Effector memory CD4-positive, alpha-beta T cell (primary cell): ENCODE measurements around the gene ANAPC5.

Experiments
- DNase-seq, 3 donors: peaks; one replicate each; pipeline ENCODE4 v3.0.0-alpha.2; 2020
- H3K27ac ChIP-seq: 2 replicates; pipeline ENCODE4 v1.7.0; 2013; ENCODE audit warnings: mild to moderate bottlenecking, low read length, moderate library complexity; ENCODE audit not compliant: insufficient read depth, poor library complexity, severe bottlenecking
- H3K27me3 ChIP-seq: replicated peaks from 2 replicates; pipeline ENCODE4 v1.7.0; 2013; ENCODE audit warnings: mild to moderate bottlenecking, low read length; ENCODE audit not compliant: insufficient read depth, control insufficient read depth, poor library complexity, severe bottlenecking
- H3K36me3 ChIP-seq: 2 replicates; pipeline ENCODE4 v1.7.0; 2013; ENCODE audit warnings: mild to moderate bottlenecking, low read length, moderate library complexity; ENCODE audit not compliant: control insufficient read depth, insufficient read depth
- H3K4me1 ChIP-seq: 2 replicates; pipeline ENCODE4 v1.7.0; 2013; ENCODE audit warnings: low read length, mild to moderate bottlenecking; ENCODE audit not compliant: control insufficient read depth, insufficient read depth, poor library complexity, severe bottlenecking
- H3K4me3 ChIP-seq: 2 replicates; pipeline ENCODE4 v1.7.0; 2013; ENCODE audit warnings: low read length, low read depth, mild to moderate bottlenecking; ENCODE audit not compliant: insufficient read depth, poor library complexity, severe bottlenecking
- H3K9me3 ChIP-seq: 2 replicates; pipeline ENCODE4 v1.7.0; 2013; ENCODE audit warnings: mild to moderate bottlenecking, low read length, moderate library complexity; ENCODE audit not compliant: control insufficient read depth

ANAPC5 gene

DNA sequence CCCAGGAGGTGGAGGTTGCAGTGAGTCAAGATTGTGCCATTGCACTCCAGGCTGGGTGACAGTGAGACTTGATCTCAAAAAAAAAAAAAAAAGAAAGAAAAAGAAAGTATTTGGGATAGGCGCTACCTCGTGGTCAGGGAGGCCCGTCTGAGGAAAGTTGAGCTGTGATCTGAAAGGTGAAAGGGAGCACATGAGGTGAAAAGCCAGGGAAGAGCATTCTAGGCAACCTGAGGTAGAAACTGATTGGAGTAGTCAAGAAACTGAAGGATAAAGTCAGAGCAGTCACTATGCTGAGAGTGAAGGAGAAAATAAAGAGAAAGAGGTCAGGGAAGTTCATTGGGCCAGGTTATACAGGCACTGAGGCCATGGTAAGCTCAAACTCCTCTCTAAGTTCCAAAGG is 7.7 kb downstream of the ANAPC5 start:
- no peak for DNase-seq
- peaks cover 57% of the 10 kb centered on the region for H3K36me3 ChIP-seq
- H3K27ac ChIP-seq, result no peak overlapping the region
- H3K4me3 ChIP-seq, result no peak overlapping the region
- no peaks in the 10 kb centered on the region for H3K9me3 ChIP-seq
- no peaks in the 10 kb centered on the region for H3K4me1 ChIP-seq
- no peaks in the 10 kb centered on the region for H3K27me3 ChIP-seq

GRCh38 chr12:121337416-121337815 is 14.8 kb downstream of the ANAPC5 start:
- H3K27ac ChIP-seq, result no peak overlapping the region
- no peaks in the 10 kb centered on the region for H3K9me3 ChIP-seq
- no peak for DNase-seq
- H3K4me3 ChIP-seq, result no peak overlapping the region
- peaks cover 43% of the 10 kb centered on the region for H3K36me3 ChIP-seq
- H3K27me3 ChIP-seq, result no peaks in the 10 kb centered on the region
- peaks cover 4% of the 10 kb centered on the region for H3K4me1 ChIP-seq

DNA sequence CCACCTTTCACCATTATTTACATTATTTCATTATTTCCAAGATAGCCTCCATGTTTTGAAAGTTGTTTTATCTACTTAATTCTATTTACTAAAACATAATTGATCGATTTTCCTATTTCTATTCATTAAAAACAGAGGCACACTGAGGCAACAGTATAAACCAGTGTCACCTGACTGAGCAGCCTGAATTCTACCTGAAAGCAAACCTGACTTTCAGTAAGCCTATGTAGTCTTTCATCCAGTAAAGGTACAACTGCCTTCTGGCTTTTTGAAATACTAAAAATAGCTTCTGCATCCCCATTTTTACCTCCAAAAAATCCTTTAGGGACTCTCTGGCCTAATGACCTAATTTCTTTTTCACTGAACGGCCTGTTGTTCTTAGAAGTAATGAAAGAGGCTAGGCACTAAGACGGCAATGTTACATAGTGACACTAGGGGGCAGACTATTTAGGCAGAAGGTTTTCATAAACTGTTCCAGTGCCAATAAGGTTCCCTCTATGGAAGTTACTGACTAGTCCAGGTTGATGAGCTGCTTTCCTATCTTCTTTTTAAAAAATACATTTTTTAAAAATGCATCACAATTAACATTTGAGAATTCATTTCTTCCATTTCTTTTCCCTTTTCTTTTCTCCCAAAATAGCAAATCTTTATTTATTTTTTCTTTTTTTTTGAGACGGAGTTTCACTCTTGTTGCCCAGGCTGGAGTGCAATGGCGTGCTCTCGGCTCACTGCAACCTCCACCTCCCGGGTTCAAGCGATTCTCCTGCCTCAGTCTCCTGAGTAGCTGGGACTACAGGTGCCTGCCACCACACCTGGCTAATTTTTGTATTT is 17.5 kb downstream of the ANAPC5 start:
- H3K9me3 ChIP-seq, result no peaks in the 10 kb centered on the region
- H3K27ac ChIP-seq, result no peak overlapping the region
- peaks cover 4% of the 10 kb centered on the region for H3K4me1 ChIP-seq
- DNase-seq, result no peak
- H3K4me3 ChIP-seq, result no peak overlapping the region
- peaks cover 59% of the 10 kb centered on the region for H3K36me3 ChIP-seq
- no peaks in the 10 kb centered on the region for H3K27me3 ChIP-seq

DNA sequence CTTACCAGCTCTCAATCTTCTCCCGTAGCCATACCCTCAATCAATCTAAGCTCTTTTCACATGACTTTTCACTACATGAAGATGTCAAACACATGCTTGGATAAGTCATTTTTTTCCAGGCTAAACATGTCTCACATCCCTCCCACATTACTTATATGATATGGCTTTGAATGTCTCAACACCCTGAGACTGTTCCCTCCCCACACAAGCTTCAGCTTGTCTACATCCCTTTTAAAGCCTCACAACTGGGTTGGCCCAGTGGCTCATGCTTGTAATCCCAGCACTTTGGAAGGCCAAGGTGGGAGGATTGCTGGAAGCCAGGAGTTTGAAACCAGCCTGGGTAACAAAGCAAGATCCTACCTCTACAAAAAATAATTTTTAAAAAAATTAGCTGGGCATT is 18.5 kb downstream of the ANAPC5 start:
- no peak for DNase-seq
- H3K36me3 ChIP-seq, result peaks cover 67% of the 10 kb centered on the region
- H3K27ac ChIP-seq, result no peak overlapping the region

GRCh38 chr12:121331248-121331647 is 21.0 kb downstream of the ANAPC5 start:
- DNase-seq, result no peak
- Histone ChIP-seq H3K4me1 (peaks cover 4% of the 10 kb centered on the region), H3K9me3 (no peaks in the 10 kb centered on the region), H3K27ac (no peak overlapping the region), H3K36me3 (peaks cover 85% of the 10 kb centered on the region), H3K4me3 (no peak overlapping the region), H3K27me3 (no peaks in the 10 kb centered on the region)

More for the DNA sequence above, 18.5 kb downstream of the ANAPC5 start:
- Histone ChIP-seq H3K27me3 (no peaks in the 10 kb centered on the region), H3K9me3 (no peaks in the 10 kb centered on the region), H3K4me3 (no peak overlapping the region), H3K4me1 (peaks cover 4% of the 10 kb centered on the region)

DNA sequence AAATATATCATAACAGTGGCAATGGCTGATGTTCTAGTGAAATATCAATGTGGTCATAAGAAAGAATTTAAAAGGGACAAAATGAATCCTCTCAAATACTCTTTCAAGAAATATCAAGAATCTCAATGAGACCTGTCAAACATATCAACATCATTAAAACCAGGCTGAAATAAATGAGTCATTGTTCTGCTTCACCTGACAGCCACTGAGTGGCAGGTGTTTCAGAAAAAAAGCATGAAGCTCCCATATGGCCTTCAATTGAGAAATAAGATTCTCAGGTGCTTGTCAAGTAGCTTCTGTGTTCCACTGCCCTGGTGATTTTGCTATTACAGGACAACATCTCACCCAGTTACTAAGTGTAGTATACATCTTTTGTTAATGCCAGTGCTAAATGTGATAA is 21.5 kb downstream of the ANAPC5 start:
- Histone ChIP-seq H3K4me3 (no peak overlapping the region), H3K27me3 (no peaks in the 10 kb centered on the region), H3K27ac (no peak overlapping the region), H3K4me1 (peaks cover 4% of the 10 kb centered on the region), H3K36me3 (peaks cover 89% of the 10 kb centered on the region), H3K9me3 (no peaks in the 10 kb centered on the region)
- DNase-seq, result no peak

- DNase-seq, result no peak
- no peaks in the 10 kb centered on the region for H3K9me3 ChIP-seq
- peaks cover 85% of the 10 kb centered on the region for H3K36me3 ChIP-seq
- no peak overlapping the region for H3K27ac ChIP-seq
- H3K27me3 ChIP-seq, result no peaks in the 10 kb centered on the region
- H3K4me3 ChIP-seq, result no peak overlapping the region
- peaks cover 4% of the 10 kb centered on the region for H3K4me1 ChIP-seq
Observed at GRCh38 chr12:121330195-121330594, 22.0 kb downstream of the ANAPC5 start.

- no peak for DNase-seq
- H3K27ac ChIP-seq, result no peak overlapping the region
- peaks cover 89% of the 10 kb centered on the region for H3K36me3 ChIP-seq
- H3K4me1 ChIP-seq, result no peaks in the 10 kb centered on the region
- H3K27me3 ChIP-seq, result no peaks in the 10 kb centered on the region
- H3K9me3 ChIP-seq, result no peaks in the 10 kb centered on the region
- no peak overlapping the region for H3K4me3 ChIP-seq
Observed at GRCh38 chr12:121328620-121329019, 23.6 kb downstream of the ANAPC5 start.

GRCh38 chr12:121326996-121327674 is 25.1 kb downstream of the ANAPC5 start:
- Histone ChIP-seq H3K27ac (no peak overlapping the region), H3K36me3 (peaks cover 84% of the 10 kb centered on the region), H3K4me3 (no peak overlapping the region), H3K9me3 (no peaks in the 10 kb centered on the region), H3K4me1 (no peaks in the 10 kb centered on the region), H3K27me3 (no peaks in the 10 kb centered on the region)
- DNase-seq, result no peak

DNA sequence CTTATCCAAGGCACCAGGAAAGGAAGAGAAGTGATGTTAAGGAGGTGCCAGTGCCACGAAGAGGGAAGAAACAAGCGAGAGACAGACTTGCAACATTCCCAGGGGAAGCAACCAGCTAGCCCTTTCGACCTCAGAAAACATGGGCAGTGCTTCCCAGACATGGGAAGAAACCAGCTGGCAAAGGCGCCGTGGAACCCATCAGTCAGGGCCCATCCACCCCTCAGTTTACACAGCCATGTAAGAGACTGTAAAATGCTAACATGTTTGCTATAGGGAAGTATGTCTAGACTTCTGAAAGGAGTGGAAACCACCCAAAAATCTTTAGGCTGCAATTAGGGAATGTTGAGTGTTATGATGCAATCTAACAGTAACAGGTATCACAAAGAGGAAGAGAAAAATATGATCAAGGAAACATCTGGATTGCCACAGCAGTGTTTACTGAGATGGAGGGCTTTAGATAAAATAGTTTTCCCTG is 26.3 kb downstream of the ANAPC5 start:
- Histone ChIP-seq H3K4me1 (no peaks in the 10 kb centered on the region), H3K27me3 (no peaks in the 10 kb centered on the region), H3K27ac (no peak overlapping the region), H3K9me3 (no peaks in the 10 kb centered on the region), H3K4me3 (no peak overlapping the region), H3K36me3 (peaks cover 77% of the 10 kb centered on the region)
- no peak for DNase-seq
